A673 (cell line): ENCODE results near the gene KHDC1L. TPM values are rescaled to one million over a fixed set of nuclear protein-coding genes. Genes with fewer than 3 reads are reported as not detected.

ENCODE experiments used
- BruUV-seq: library from RNA; stranded (reverse); fragments of 400-500 nt; replicated peaks from 2 replicates; lab custom pipeline; 2021; lab: Mats Ljungman, UMichigan
- CTCF ChIA-PET: fragments of 300-600 bp; sonication (Branson Sonifier 250); formaldehyde crosslinking; loops from one replicate; lab custom pipeline; 2022; ENCODE audit warnings: antibody characterized with exemption; lab: Charles Lee
- POLR2A ChIA-PET: fragments of 300-600 bp; sonication (Branson Sonifier 250); formaldehyde crosslinking; loops from one replicate; lab custom pipeline; 2022; ENCODE audit warnings: antibody characterized with exemption; ENCODE audit not compliant: low non-redundant PET; lab: Charles Lee
- DNase-seq: peaks from one replicate; pipeline ENCODE4 v3.0.0-alpha.2; 2015; ENCODE audit warnings: low spot score
- H3K27ac ChIP-seq: fragments of 200-600 bp; sonication (generic); 2 replicates; pipeline ENCODE4 v1.5.1; 2016; ENCODE audit warnings: mixed run types, low read depth, mild to moderate bottlenecking, mixed read lengths, antibody characterized with exemption, low read length; ENCODE audit not compliant: poor library complexity, severe bottlenecking
- H3K27me3 ChIP-seq: fragments of 200-600 bp; sonication (generic); replicated peaks from 2 replicates; pipeline ENCODE4 v1.6.1; 2017; ENCODE audit warnings: mixed run types, low read depth, mild to moderate bottlenecking, mixed read lengths, antibody characterized with exemption, low read length; ENCODE audit not compliant: insufficient read depth, poor library complexity
- H3K36me3 ChIP-seq: fragments of 200-600 bp; sonication (generic); 2 replicates; pipeline ENCODE4 v1.6.1; 2016; ENCODE audit warnings: mixed run types, mild to moderate bottlenecking, mixed read lengths, antibody characterized with exemption, low read length; ENCODE audit not compliant: insufficient read depth, poor library complexity, severe bottlenecking
- H3K4me1 ChIP-seq: fragments of 200-600 bp; sonication (generic); 2 replicates; pipeline ENCODE4 v1.6.1; 2017; ENCODE audit warnings: mixed run types, mild to moderate bottlenecking, mixed read lengths, antibody characterized with exemption, low read length; ENCODE audit not compliant: insufficient read depth, poor library complexity, severe bottlenecking
- H3K4me3 ChIP-seq: fragments of 200-600 bp; sonication (generic); 2 replicates; pipeline ENCODE4 v1.5.1; 2016; ENCODE audit warnings: low read depth, mixed run types, mild to moderate bottlenecking, mixed read lengths, low read length; ENCODE audit not compliant: poor library complexity, severe bottlenecking
- H3K9me3 ChIP-seq: fragments of 200-600 bp; sonication (generic); 2 replicates; pipeline ENCODE4 v1.6.1; 2016; ENCODE audit warnings: mixed run types, low read depth, mild to moderate bottlenecking, mixed read lengths, antibody characterized with exemption, low read length; ENCODE audit not compliant: poor library complexity, severe bottlenecking
- EZH2 ChIP-seq: fragments of 200-600 bp; sonication (generic); IDR thresholded peaks from 2 replicates; pipeline ENCODE4 v1.6.1; 2017; ENCODE audit warnings: borderline replicate concordance, low read depth, mild to moderate bottlenecking, mixed read lengths, antibody characterized with exemption, low read length; ENCODE audit not compliant: poor library complexity, severe bottlenecking
- intact Hi-C: fragments of 100-400 bp; cut with micrococcal nuclease; formaldehyde crosslinking; loops from one replicate; pipeline ENCODE4 v1.10.0; 2022; ENCODE audit not compliant: unreplicated experiment
- total RNA-seq: library from RNA; stranded (reverse); gene quantifications from 2 replicates; pipeline ENCODE4 v1.2.3, GENCODE V29; 2021
- TF ChIP-seq, protein P1 (sequence below): fragments of 300-800, 200-600 bp; sonication (generic); conservative IDR thresholded peaks from 2 replicates; pipeline ENCODE4 v1.5.1; 2017; ENCODE audit warnings: low read depth, mild to moderate bottlenecking, antibody characterized with exemption, low read length, moderate library complexity, mixed read lengths

KHDC1L gene
- total RNA-seq, 1 experiment from 2014 or later = not detected

DNA sequence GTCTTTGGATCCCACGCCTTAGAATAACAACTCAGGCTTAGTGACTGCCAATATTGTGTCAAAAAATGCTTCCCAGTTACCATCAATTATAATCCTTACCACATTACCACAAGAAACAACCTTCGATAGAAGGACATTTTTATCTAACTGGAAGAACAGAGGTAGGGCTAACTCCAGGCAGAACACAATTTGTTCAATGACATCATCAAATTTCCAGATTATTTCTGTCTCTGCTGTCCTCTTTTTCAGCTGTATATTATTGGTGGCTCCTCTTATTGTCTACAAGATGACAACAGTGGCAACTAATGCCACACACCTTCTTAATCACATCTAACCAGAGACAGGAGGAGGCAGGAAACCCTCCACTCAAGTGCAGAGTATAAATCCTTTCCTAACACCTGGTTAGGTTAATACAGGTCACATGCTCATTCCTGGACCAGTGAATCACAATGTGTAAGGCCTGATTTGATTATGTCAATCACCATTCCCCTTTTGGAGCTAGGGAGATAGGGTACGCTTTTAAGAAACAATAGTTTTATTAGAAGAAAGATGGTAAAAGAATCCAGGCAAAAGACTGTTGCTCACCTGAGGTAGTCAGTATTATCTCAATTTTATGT lies 18.0 kb downstream of the KHDC1L start:
- H3K4me1 ChIP-seq = no peaks in the 10 kb centered on the region
- H3K4me3 ChIP-seq = no peak overlapping the region
- H3K9me3 ChIP-seq = no peaks in the 10 kb centered on the region
- no TSS peak for BruUV-seq
- ChIA-PET CTCF (interaction anchor here (0.6 kb wide), 1 partner anchor 590 kb away, joined by 4 read pairs; no protein-coding TSS in a partner anchor), POLR2A (no interaction called here)
- no peak for TF ChIP-seq EZH2
- TF ChIP-seq, protein P1, sequence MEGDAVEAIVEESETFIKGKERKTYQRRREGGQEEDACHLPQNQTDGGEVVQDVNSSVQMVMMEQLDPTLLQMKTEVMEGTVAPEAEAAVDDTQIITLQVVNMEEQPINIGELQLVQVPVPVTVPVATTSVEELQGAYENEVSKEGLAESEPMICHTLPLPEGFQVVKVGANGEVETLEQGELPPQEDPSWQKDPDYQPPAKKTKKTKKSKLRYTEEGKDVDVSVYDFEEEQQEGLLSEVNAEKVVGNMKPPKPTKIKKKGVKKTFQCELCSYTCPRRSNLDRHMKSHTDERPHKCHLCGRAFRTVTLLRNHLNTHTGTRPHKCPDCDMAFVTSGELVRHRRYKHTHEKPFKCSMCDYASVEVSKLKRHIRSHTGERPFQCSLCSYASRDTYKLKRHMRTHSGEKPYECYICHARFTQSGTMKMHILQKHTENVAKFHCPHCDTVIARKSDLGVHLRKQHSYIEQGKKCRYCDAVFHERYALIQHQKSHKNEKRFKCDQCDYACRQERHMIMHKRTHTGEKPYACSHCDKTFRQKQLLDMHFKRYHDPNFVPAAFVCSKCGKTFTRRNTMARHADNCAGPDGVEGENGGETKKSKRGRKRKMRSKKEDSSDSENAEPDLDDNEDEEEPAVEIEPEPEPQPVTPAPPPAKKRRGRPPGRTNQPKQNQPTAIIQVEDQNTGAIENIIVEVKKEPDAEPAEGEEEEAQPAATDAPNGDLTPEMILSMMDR = no peak
- no peaks in the 10 kb centered on the region for H3K36me3 ChIP-seq
- H3K27me3 ChIP-seq = no peaks in the 10 kb centered on the region
- H3K27ac ChIP-seq = no peak overlapping the region
- intact Hi-C loops = no loop called here
- DNase-seq = no peak

DNA sequence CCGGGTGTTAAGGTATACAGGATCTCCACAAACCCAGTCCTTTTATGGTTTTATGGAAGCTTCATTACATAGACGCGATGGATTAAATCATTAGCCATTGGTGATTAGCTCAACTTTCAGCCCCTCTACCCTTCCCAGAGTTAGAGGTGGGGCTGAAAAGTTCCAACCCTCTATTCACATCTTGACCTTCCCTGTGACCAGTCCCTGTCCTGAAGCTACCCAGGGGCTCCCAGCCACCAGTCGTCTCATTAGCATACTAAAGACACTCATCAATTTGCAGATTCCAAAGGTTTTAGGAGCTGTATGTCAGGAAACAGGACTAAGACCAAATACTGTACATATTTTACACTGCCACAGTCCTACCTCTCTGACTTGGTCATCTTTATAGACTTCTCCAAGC lies 21.0 kb downstream of the KHDC1L start:
- no peak overlapping the region for H3K4me3 ChIP-seq
- no peaks in the 10 kb centered on the region for H3K27me3 ChIP-seq
- no peak for DNase-seq
- ChIA-PET CTCF (no interaction called here), POLR2A (no interaction called here)
- H3K4me1 ChIP-seq = no peaks in the 10 kb centered on the region
- H3K36me3 ChIP-seq = no peaks in the 10 kb centered on the region
- intact Hi-C loops = no loop called here
- H3K27ac ChIP-seq = no peak overlapping the region
- TF ChIP-seq, protein P1 = no peak
- no peak for TF ChIP-seq EZH2
- BruUV-seq = no TSS peak
- no peaks in the 10 kb centered on the region for H3K9me3 ChIP-seq

DNA sequence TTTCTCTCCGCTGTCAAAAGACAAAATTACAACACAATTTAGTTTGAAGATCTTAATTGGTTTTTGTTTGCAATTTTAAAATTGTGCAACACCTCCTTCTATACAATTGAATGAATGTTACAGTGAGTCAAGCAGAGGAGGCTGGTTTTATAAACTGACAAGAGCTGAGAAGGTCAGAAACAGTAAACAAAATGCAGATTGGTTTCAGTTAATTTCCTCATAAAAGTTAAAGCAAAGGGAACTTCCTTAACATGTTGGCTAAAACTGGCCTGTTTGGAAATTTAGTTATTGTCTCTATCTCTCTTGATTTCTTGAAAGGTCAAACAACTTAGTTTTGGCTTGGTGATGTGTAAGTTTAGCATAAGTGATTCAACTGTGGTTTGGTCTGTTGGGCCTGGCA lies 22.2 kb downstream of the KHDC1L start:
- Histone ChIP-seq H3K4me3 (no peak overlapping the region), H3K9me3 (no peaks in the 10 kb centered on the region), H3K36me3 (no peaks in the 10 kb centered on the region), H3K27me3 (no peaks in the 10 kb centered on the region), H3K4me1 (peaks cover 10% of the 10 kb centered on the region), H3K27ac (no peak overlapping the region)
- BruUV-seq = no TSS peak
- ChIA-PET CTCF (no interaction called here), POLR2A (no interaction called here)
- intact Hi-C loops = no loop called here
- no peak for TF ChIP-seq EZH2
- TF ChIP-seq, protein P1 = no peak
- no peak for DNase-seq
